ENCODE data around the gene PLAGL2. TPM values are rescaled to one million over a fixed set of nuclear protein-coding genes. Genes with fewer than 3 reads are reported as not detected.

Gene PLAGL2
- total RNA-seq: 10 to 100 TPM; 11.4 to 17.1 (median 14.1) TPM

GRCh38 chr20:32207626-32208498 lies at the start of gene PLAGL2, which contains the start of gene POFUT1:
Gene PLAGL2 (minus strand): TSS chr20:32207743. CDS start chr20:32202178, 5,565 bp downstream.
Gene POFUT1 (plus strand): TSS chr20:32207880. CDS start chr20:32207942, 62 bp downstream.
- H3K9me3 ChIP-seq: no peaks in the 10 kb centered on the region
- peaks cover 47 to 52% (median 51%) of the 10 kb centered on the region in 4 donors for H3K4me1 ChIP-seq
- 4% methylated on average over 10 of the region's 74 CpGs for WGBS, 2 donors
- no peaks in the 10 kb centered on the region for H3K27me3 ChIP-seq
- DNase-seq: peak; percentile 94 to 98
- peaks cover 0 to 28% (median 14%) of the 10 kb centered on the region in 4 donors for H3K36me3 ChIP-seq
- TF ChIP-seq CTCF (IDR thresholded peaks at IDR 0.05) (peak in 3 of 6 experiments; percentile 31 to 55 (median 42)), POLR2A (IDR thresholded peaks at IDR 0.05) (peak in 3 of 4 donors; percentile 70 to 87 (median 80)), POLR2AphosphoS5 (IDR thresholded peaks at IDR 0.05) (peak; percentile 33 to 71), EP300 (IDR thresholded peaks at IDR 0.05) (no peak)
- H3K4me3 ChIP-seq: peak within 1 kb of the TSS; percentile 68 to 98 (median 80)
- peak within 1 kb of the TSS; percentile 91 to 98 (median 92) for H3K27ac ChIP-seq
- peak; percentile 93 to 98 for ATAC-seq (ENCODE audit: low FRiP score in 2 of 2)

- DNase-seq (no peak), ATAC-seq (ENCODE audit: low FRiP score in 2 of 2) (no peak)
- Histone ChIP-seq H3K36me3 (no peaks in the 10 kb centered on the region), H3K9me3 (no peaks in the 10 kb centered on the region), H3K4me1 (no peaks in the 10 kb centered on the region), H3K27ac (no peak overlapping the region), H3K4me3 (no peak overlapping the region), H3K27me3 (no peaks in the 10 kb centered on the region)
- 85 to 86% methylated on average over 6 of the region's 6 CpGs for WGBS, 2 donors
- TF ChIP-seq CTCF (IDR thresholded peaks at IDR 0.05) (no peak), POLR2AphosphoS5 (IDR thresholded peaks at IDR 0.05) (no peak), EP300 (IDR thresholded peaks at IDR 0.05) (no peak), POLR2A (IDR thresholded peaks at IDR 0.05) (no peak)
Measured at GRCh38 chr20:32252189-32252588, 44.6 kb upstream of the PLAGL2 start.

- no peaks in the 10 kb centered on the region for H3K36me3 ChIP-seq
- no peaks in the 10 kb centered on the region for H3K4me1 ChIP-seq
- no peak overlapping the region for H3K4me3 ChIP-seq
- no peak for DNase-seq
- no peaks in the 10 kb centered on the region for H3K9me3 ChIP-seq
- TF ChIP-seq EP300 (IDR thresholded peaks at IDR 0.05): no peak
- no peak for TF ChIP-seq CTCF (IDR thresholded peaks at IDR 0.05)
- no peak for TF ChIP-seq POLR2AphosphoS5 (IDR thresholded peaks at IDR 0.05)
- no peak for TF ChIP-seq POLR2A (IDR thresholded peaks at IDR 0.05)
- no peak for ATAC-seq (ENCODE audit: low FRiP score in 2 of 2)
- H3K27me3 ChIP-seq: no peaks in the 10 kb centered on the region
- H3K27ac ChIP-seq: no peak overlapping the region
- WGBS, 2 donors: 68 to 86% methylated on average over 3 of the region's 3 CpGs
Measured at GRCh38 chr20:32251470-32251869, 43.9 kb upstream of the PLAGL2 start.

GRCh38 chr20:32249030-32249738 lies 41.6 kb upstream of the PLAGL2 start:
- 74 to 75% methylated on average over 9 of the region's 9 CpGs for WGBS, 2 donors
- no peak overlapping the region for H3K4me3 ChIP-seq
- ATAC-seq (ENCODE audit: low FRiP score in 2 of 2): no peak
- no peaks in the 10 kb centered on the region for H3K36me3 ChIP-seq
- no peak overlapping the region for H3K27ac ChIP-seq
- no peaks in the 10 kb centered on the region for H3K9me3 ChIP-seq
- no peaks in the 10 kb centered on the region for H3K4me1 ChIP-seq
- DNase-seq: no peak
- no peaks in the 10 kb centered on the region for H3K27me3 ChIP-seq
- TF ChIP-seq EP300 (IDR thresholded peaks at IDR 0.05) (no peak), POLR2A (IDR thresholded peaks at IDR 0.05) (no peak), CTCF (IDR thresholded peaks at IDR 0.05) (no peak), POLR2AphosphoS5 (IDR thresholded peaks at IDR 0.05) (no peak)

Measured in upper lobe of left lung (tissue), 6 donors.